ENCODE data around the gene UNC45B. TPM values are rescaled to one million over a fixed set of nuclear protein-coding genes. Genes with fewer than 3 reads are reported as not detected.

UNC45B gene
- total and polyA plus RNA-seq, 2 of the 13 experiments (the other 11 are each of a cell fraction or from before 2014, with no cell fraction given), result 0.01 TPM; not detected in 1

- ChIA-PET POLR2A (no interaction called here), CTCF (ENCODE audit: low intra/inter-chr PET ratio, low total read pairs) (no interaction called here)
- 70% methylated on average over 4 of the region's 4 CpGs for WGBS (ENCODE audit: low lambda C conversion rate)
- no TSS peak for BruUV-seq (replicated peaks)
- H4K20me1 ChIP-seq (ENCODE audit: insufficient read depth, low read length), result no peaks in the 10 kb centered on the region
- in situ Hi-C loops (cut with HindIII; ENCODE audit: extremely low pct_ligation_motif_present, low pct_unique_long_range_greater_than_20kb), result no loop called here
- no peak overlapping the region for H3K4me2 ChIP-seq (ENCODE audit: low read depth, low read length)
- peaks cover 39% of the 10 kb centered on the region for H3K4me1 ChIP-seq (ENCODE audit: insufficient read depth, low read length)
- no peak for TF ChIP-seq ZNF468 (CRISPR knock-in tag; IDR thresholded peaks at IDR 0.05)
- TF ChIP-seq ETV6 (CRISPR knock-in tag; conservative IDR thresholded peaks at IDR 0.05), result no peak
- no peak for TF ChIP-seq HOXA3 (CRISPR knock-in tag; IDR thresholded peaks at IDR 0.05)
- no peak for TF ChIP-seq SMAD3 (CRISPR knock-in tag; IDR thresholded peaks at IDR 0.05)
- no peak for TF ChIP-seq NFE2L1 (CRISPR knock-in tag; IDR thresholded peaks at IDR 0.05; ENCODE audit: borderline replicate concordance)
- no peak for TF ChIP-seq ZBTB25 (CRISPR knock-in tag; IDR thresholded peaks at IDR 0.05)
- no peak for TF ChIP-seq PHF8 (CRISPR knock-in tag; IDR thresholded peaks at IDR 0.05)
- no peak for TF ChIP-seq ZMYM3 (CRISPR knock-in tag; IDR thresholded peaks at IDR 0.05)
- TF ChIP-seq ZNF501 (CRISPR knock-in tag; IDR thresholded peaks at IDR 0.05), result no peak
- TF ChIP-seq CREB1 (IDR thresholded peaks at IDR 0.05), result peak; percentile 35; the same call in 1 of the 2 replicates
- TF ChIP-seq CREB1 (CRISPR knock-in tag; IDR thresholded peaks at IDR 0.05), result no peak
- TF ChIP-seq MNT (IDR thresholded peaks at IDR 0.05), result no peak
- peak; percentile 79 for TF ChIP-seq ATF7 (IDR thresholded peaks at IDR 0.05)
- no peak for TF ChIP-seq ATF7 (CRISPR knock-in tag; IDR thresholded peaks at IDR 0.05)
- no peak for TF ChIP-seq SOX5 (CRISPR knock-in tag; IDR thresholded peaks at IDR 0.05; ENCODE audit: borderline replicate concordance)
- TF ChIP-seq ZNF574 (CRISPR knock-in tag; IDR thresholded peaks at IDR 0.05), result no peak
- peaks cover 7 to 33% of the 10 kb centered on the region in 2 experiments; a peak in 3 of 5 replicates for H3K27me3 ChIP-seq (ENCODE audit: control insufficient read depth in 1 of 2, insufficient read depth in 2 of 2, low read length in 2 of 2)
- ATAC-seq (no peak), FAIRE-seq (no peak), DNase-seq (ENCODE audit: low spot score) (no peak)
- H3K79me2 ChIP-seq (ENCODE audit: insufficient read depth, low read length), result peaks cover 13% of the 10 kb centered on the region
- H3K27ac ChIP-seq (ENCODE audit: extremely low read length, insufficient read depth, low read length), result no peak overlapping the region
- H3K4me3 ChIP-seq (replicated peaks in 1 of 3; ENCODE audit: insufficient read depth in 1 of 3, low read depth in 2 of 3, low read length in 3 of 3), result no peak overlapping the region
- H3K9me3 ChIP-seq (ENCODE audit: low read length), result no peaks in the 10 kb centered on the region
- no peak overlapping the region for H2AFZ ChIP-seq (ENCODE audit: low read length)
- H3K36me3 ChIP-seq (replicated peaks in 1 of 2; ENCODE audit: control insufficient read depth in 1 of 2, insufficient read depth in 2 of 2, low read length in 2 of 2), result peaks cover 0 to 2% of the 10 kb centered on the region in 2 experiments; a peak in 1 of 5 replicates
- H3K9ac ChIP-seq (ENCODE audit: insufficient read depth, low read depth, low read length), result no peak overlapping the region
- intact Hi-C loops (cut with micrococcal nuclease; ENCODE audit: unreplicated experiment), result no loop called here
Measured at GRCh38 chr17:35144840-35145239, 2.8 kb upstream of the UNC45B start.
